ENCODE data around the gene BARX2.

Gene BARX2

DNA sequence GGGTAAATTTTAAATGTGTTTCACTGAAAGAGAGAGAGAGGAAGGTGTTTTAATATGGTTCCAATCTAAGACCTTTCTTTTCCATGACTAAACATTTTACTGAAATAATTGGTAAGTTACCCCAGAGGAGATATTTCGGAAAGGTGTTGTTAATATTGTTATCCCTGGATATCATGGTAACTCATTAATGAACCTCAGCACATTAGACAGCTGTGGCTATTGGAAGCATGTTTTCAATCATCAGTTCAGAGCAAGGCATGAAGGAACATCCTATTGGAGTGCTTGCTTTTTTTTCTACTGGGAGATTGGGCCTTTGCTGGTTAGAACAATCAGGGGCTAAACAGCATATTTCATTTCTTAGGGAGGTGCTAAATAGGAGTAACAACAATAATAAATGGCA lies 11.8 kb downstream of the BARX2 start:
- H3K27me3 ChIP-seq (ENCODE audit: control insufficient read depth in 1 of 2, insufficient read depth in 1 of 2, low read length in 2 of 2) = peaks cover 26 to 31% of the 10 kb centered on the region in 2 experiments
- H4K91ac ChIP-seq (ENCODE audit: low read length) = no peak overlapping the region
- H4K8ac ChIP-seq (ENCODE audit: low read length) = no peak overlapping the region
- no peak overlapping the region for H3K14ac ChIP-seq (ENCODE audit: low read length in 2 of 2)
- no peaks in the 10 kb centered on the region for H3K79me1 ChIP-seq (replicated peaks; ENCODE audit: low read length, poor library complexity, severe bottlenecking)
- no peak overlapping the region for H3K23ac ChIP-seq (ENCODE audit: low read length in 2 of 2)
- H3K36me3 ChIP-seq (ENCODE audit: control insufficient read depth in 1 of 2, insufficient read depth in 2 of 2, low read depth in 1 of 2, low read length in 2 of 2) = no peaks in the 10 kb centered on the region
- no peak overlapping the region for H3K4ac ChIP-seq (ENCODE audit: low read depth in 1 of 2, low read length in 2 of 2)
- no peak overlapping the region for H2AK5ac ChIP-seq (ENCODE audit: low read length, severe bottlenecking)
- H2BK15ac ChIP-seq (ENCODE audit: low read depth, poor library complexity, severe bottlenecking) = no peak overlapping the region
- H2BK120ac ChIP-seq (ENCODE audit: low read depth, low read length) = no peak overlapping the region
- no peak overlapping the region for H3K27ac ChIP-seq (ENCODE audit: low read length, poor library complexity, severe bottlenecking)
- no peak overlapping the region for H2BK12ac ChIP-seq (ENCODE audit: low read length in 2 of 2)
- H3K9ac ChIP-seq (ENCODE audit: low read length) = no peak overlapping the region
- H2BK5ac ChIP-seq (ENCODE audit: low read depth, low read length, poor library complexity, severe bottlenecking) = no peak overlapping the region
- H3K18ac ChIP-seq (ENCODE audit: low read depth in 1 of 2, low read length in 2 of 2) = no peak overlapping the region
- no peaks in the 10 kb centered on the region for H3K9me3 ChIP-seq (ENCODE audit: control insufficient read depth, low read length)
- DNase-seq = no peak
- H3K4me1 ChIP-seq (ENCODE audit: control insufficient read depth, insufficient read depth, low read depth, low read length) = no peaks in the 10 kb centered on the region
- 100% methylated on average over 1 of the region's 1 CpG for WGBS
- no peak overlapping the region for H3K4me2 ChIP-seq (ENCODE audit: low read length, poor library complexity, severe bottlenecking)
- H3K4me3 ChIP-seq (ENCODE audit: insufficient read depth in 1 of 2, low read depth in 1 of 2, low read length in 2 of 2) = no peak overlapping the region
- no peak overlapping the region for H2AFZ ChIP-seq (ENCODE audit: low read depth, low read length)

GRCh38 chr11:129388824-129389223 lies 13.2 kb downstream of the BARX2 start:
- Histone ChIP-seq H2BK5ac (ENCODE audit: low read depth, low read length, poor library complexity, severe bottlenecking) (no peak overlapping the region), H2AFZ (ENCODE audit: low read depth, low read length) (no peak overlapping the region), H3K79me1 (replicated peaks; ENCODE audit: low read length, poor library complexity, severe bottlenecking) (no peaks in the 10 kb centered on the region), H2BK12ac (ENCODE audit: low read length in 2 of 2) (no peak overlapping the region), H3K36me3 (ENCODE audit: control insufficient read depth in 1 of 2, insufficient read depth in 2 of 2, low read depth in 1 of 2, low read length in 2 of 2) (no peaks in the 10 kb centered on the region), H4K91ac (ENCODE audit: low read length) (no peak overlapping the region), H2AK5ac (ENCODE audit: low read length, severe bottlenecking) (no peak overlapping the region), H2BK120ac (ENCODE audit: low read depth, low read length) (no peak overlapping the region), H3K27me3 (ENCODE audit: control insufficient read depth in 1 of 2, insufficient read depth in 1 of 2, low read length in 2 of 2) (peaks cover 25 to 26% of the 10 kb centered on the region in 2 experiments), H3K4me3 (ENCODE audit: insufficient read depth in 1 of 2, low read depth in 1 of 2, low read length in 2 of 2) (no peak overlapping the region), H2BK15ac (ENCODE audit: low read depth, poor library complexity, severe bottlenecking) (no peak overlapping the region), H4K8ac (ENCODE audit: low read length) (no peak overlapping the region), H3K4me2 (ENCODE audit: low read length, poor library complexity, severe bottlenecking) (no peak overlapping the region), H3K23ac (ENCODE audit: low read length in 2 of 2) (no peak overlapping the region), H3K4me1 (ENCODE audit: control insufficient read depth, insufficient read depth, low read depth, low read length) (no peaks in the 10 kb centered on the region), H3K4ac (ENCODE audit: low read depth in 1 of 2, low read length in 2 of 2) (no peak overlapping the region), H3K14ac (ENCODE audit: low read length in 2 of 2) (no peak overlapping the region), H3K18ac (ENCODE audit: low read depth in 1 of 2, low read length in 2 of 2) (no peak overlapping the region), H3K27ac (ENCODE audit: low read length, poor library complexity, severe bottlenecking) (no peak overlapping the region), H3K9me3 (ENCODE audit: control insufficient read depth, low read length) (no peaks in the 10 kb centered on the region), H3K9ac (ENCODE audit: low read length) (no peak overlapping the region)
- 83% methylated on average over 1 of the region's 2 CpGs for WGBS
- DNase-seq = no peak

DNA sequence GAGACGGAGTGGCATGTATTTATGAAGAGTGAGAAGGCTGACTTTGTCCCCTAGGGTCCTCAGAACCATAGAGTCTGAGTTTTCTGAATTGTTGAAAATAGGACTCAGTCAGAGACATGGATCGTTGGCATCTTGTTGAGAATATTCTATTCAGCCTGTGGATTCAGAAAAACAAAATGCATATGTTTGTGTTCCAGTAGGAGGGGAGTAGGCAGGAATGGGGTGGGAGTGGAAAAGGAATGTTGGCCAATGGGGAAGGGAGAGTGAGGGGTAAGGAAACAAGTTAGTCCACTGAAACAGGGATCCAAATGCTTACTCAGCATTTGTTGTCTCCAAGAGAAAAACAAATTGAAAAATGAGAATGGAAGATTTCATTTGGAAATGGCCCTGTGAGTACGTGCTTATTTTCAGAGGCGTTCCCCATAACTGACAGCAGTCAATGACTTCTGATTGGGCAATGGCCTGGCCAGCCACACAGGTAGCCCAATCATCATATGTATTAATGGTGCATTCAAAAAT lies 14.7 kb downstream of the BARX2 start:
- H3K79me1 ChIP-seq (replicated peaks; ENCODE audit: low read length, poor library complexity, severe bottlenecking) = no peaks in the 10 kb centered on the region
- H3K14ac ChIP-seq (ENCODE audit: low read length in 2 of 2) = no peak overlapping the region
- whole genome bisulfite sequencing = 86% methylated on average over 4 of the region's 4 CpGs

DNA sequence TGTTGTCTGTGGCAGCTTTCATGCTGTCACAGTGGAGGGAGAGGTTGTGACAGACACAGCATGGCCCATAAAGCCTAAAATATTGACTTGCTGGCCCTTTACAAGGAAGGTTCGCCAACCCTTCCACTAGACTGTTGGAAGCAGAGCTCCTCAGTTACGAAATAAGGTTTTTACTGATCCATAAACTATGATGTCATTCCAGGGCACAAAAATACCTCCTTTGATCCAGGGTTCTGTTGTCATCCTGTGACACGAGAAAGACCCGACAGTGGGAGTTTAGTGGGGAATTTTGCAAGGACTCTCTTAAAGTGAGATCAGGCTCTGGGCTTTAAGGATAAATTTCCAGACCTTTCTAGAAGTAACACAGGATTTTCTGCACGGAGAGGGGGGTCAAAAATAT lies 15.7 kb downstream of the BARX2 start:
- no peak overlapping the region for H3K9ac ChIP-seq (ENCODE audit: low read length)
- H3K14ac ChIP-seq (ENCODE audit: low read length in 2 of 2) = no peak overlapping the region
- peaks cover 26 to 27% of the 10 kb centered on the region in 2 experiments for H3K27me3 ChIP-seq (ENCODE audit: control insufficient read depth in 1 of 2, insufficient read depth in 1 of 2, low read length in 2 of 2)
- no peak overlapping the region for H3K4ac ChIP-seq (ENCODE audit: low read depth in 1 of 2, low read length in 2 of 2)
- 53% methylated on average over 5 of the region's 5 CpGs for WGBS
- H4K91ac ChIP-seq (ENCODE audit: low read length) = no peak overlapping the region
- no peak overlapping the region for H3K18ac ChIP-seq (ENCODE audit: low read depth in 1 of 2, low read length in 2 of 2)
- H2BK5ac ChIP-seq (ENCODE audit: low read depth, low read length, poor library complexity, severe bottlenecking) = no peak overlapping the region
- no peak for DNase-seq
- no peak overlapping the region for H3K27ac ChIP-seq (ENCODE audit: low read length, poor library complexity, severe bottlenecking)
- no peak overlapping the region for H2AK5ac ChIP-seq (ENCODE audit: low read length, severe bottlenecking)
- no peak overlapping the region for H2BK15ac ChIP-seq (ENCODE audit: low read depth, poor library complexity, severe bottlenecking)
- H2BK120ac ChIP-seq (ENCODE audit: low read depth, low read length) = no peak overlapping the region
- H3K4me3 ChIP-seq (ENCODE audit: insufficient read depth in 1 of 2, low read depth in 1 of 2, low read length in 2 of 2) = no peak overlapping the region
- H3K4me2 ChIP-seq (ENCODE audit: low read length, poor library complexity, severe bottlenecking) = no peak overlapping the region
- no peaks in the 10 kb centered on the region for H3K9me3 ChIP-seq (ENCODE audit: control insufficient read depth, low read length)
- no peak overlapping the region for H2AFZ ChIP-seq (ENCODE audit: low read depth, low read length)
- H3K23ac ChIP-seq (ENCODE audit: low read length in 2 of 2) = no peak overlapping the region
- no peak overlapping the region for H2BK12ac ChIP-seq (ENCODE audit: low read length in 2 of 2)
- no peaks in the 10 kb centered on the region for H3K36me3 ChIP-seq (ENCODE audit: control insufficient read depth in 1 of 2, insufficient read depth in 2 of 2, low read depth in 1 of 2, low read length in 2 of 2)
- no peaks in the 10 kb centered on the region for H3K4me1 ChIP-seq (ENCODE audit: control insufficient read depth, insufficient read depth, low read depth, low read length)
- no peak overlapping the region for H4K8ac ChIP-seq (ENCODE audit: low read length)
- H3K79me1 ChIP-seq (replicated peaks; ENCODE audit: low read length, poor library complexity, severe bottlenecking) = no peaks in the 10 kb centered on the region

More for the DNA sequence above, 14.7 kb downstream of the BARX2 start:
- Histone ChIP-seq H3K4ac (ENCODE audit: low read depth in 1 of 2, low read length in 2 of 2) (no peak overlapping the region), H3K9ac (ENCODE audit: low read length) (no peak overlapping the region), H3K23ac (ENCODE audit: low read length in 2 of 2) (no peak overlapping the region), H2BK12ac (ENCODE audit: low read length in 2 of 2) (no peak overlapping the region), H3K4me3 (ENCODE audit: insufficient read depth in 1 of 2, low read depth in 1 of 2, low read length in 2 of 2) (no peak overlapping the region), H2BK15ac (ENCODE audit: low read depth, poor library complexity, severe bottlenecking) (no peak overlapping the region), H2AK5ac (ENCODE audit: low read length, severe bottlenecking) (no peak overlapping the region), H3K36me3 (ENCODE audit: control insufficient read depth in 1 of 2, insufficient read depth in 2 of 2, low read depth in 1 of 2, low read length in 2 of 2) (no peaks in the 10 kb centered on the region), H3K4me2 (ENCODE audit: low read length, poor library complexity, severe bottlenecking) (no peak overlapping the region), H3K4me1 (ENCODE audit: control insufficient read depth, insufficient read depth, low read depth, low read length) (no peaks in the 10 kb centered on the region), H3K27me3 (ENCODE audit: control insufficient read depth in 1 of 2, insufficient read depth in 1 of 2, low read length in 2 of 2) (peaks cover 25 to 28% of the 10 kb centered on the region in 2 experiments), H3K27ac (ENCODE audit: low read length, poor library complexity, severe bottlenecking) (no peak overlapping the region), H2BK120ac (ENCODE audit: low read depth, low read length) (no peak overlapping the region), H3K18ac (ENCODE audit: low read depth in 1 of 2, low read length in 2 of 2) (no peak overlapping the region), H2BK5ac (ENCODE audit: low read depth, low read length, poor library complexity, severe bottlenecking) (no peak overlapping the region), H4K91ac (ENCODE audit: low read length) (no peak overlapping the region), H4K8ac (ENCODE audit: low read length) (no peak overlapping the region), H2AFZ (ENCODE audit: low read depth, low read length) (no peak overlapping the region), H3K9me3 (ENCODE audit: control insufficient read depth, low read length) (no peaks in the 10 kb centered on the region)
- DNase-seq = no peak

Measured in mesenchymal stem cell (in vitro differentiated cells and primary cell).